Cerebellar cortex (tissue), 1 donor: Measurements from ENCODE around the gene ATMIN.

Source experiments
- DNase-seq: peaks from one replicate; pipeline ENCODE4 v3.0.0-alpha.2; 2015; ENCODE audit warnings: low spot score

Gene ATMIN

GRCh38 chr16:81035398-81035974, at the start of gene ATMIN:
ATMIN (plus strand) TSS chr16:81035842; CDS start chr16:81035871, 29 bp downstream.
- peak; percentile 78 for DNase-seq

- DNase-seq, result no peak
Observed at GRCh38 chr16:80986557-80986956, 49.1 kb upstream of the ATMIN start.

GRCh38 chr16:80988756-80989155, 46.9 kb upstream of the ATMIN start:
- DNase-seq, result no peak

- no peak for DNase-seq
Observed at GRCh38 chr16:80989801-80990200, 45.8 kb upstream of the ATMIN start.

GRCh38 chr16:80990577-80990976, 45.1 kb upstream of the ATMIN start:
- no peak for DNase-seq

GRCh38 chr16:80990978-80991377, 44.7 kb upstream of the ATMIN start:
- DNase-seq, result no peak

- no peak for DNase-seq
Observed at GRCh38 chr16:80991792-80992430, 43.7 kb upstream of the ATMIN start.

- no peak for DNase-seq
Observed at GRCh38 chr16:80992676-80993293, 42.9 kb upstream of the ATMIN start.

GRCh38 chr16:80993307-80993706, 42.3 kb upstream of the ATMIN start:
- DNase-seq, result no peak

GRCh38 chr16:80993834-80994233, 41.8 kb upstream of the ATMIN start:
- no peak for DNase-seq

GRCh38 chr16:80994451-80994850, 41.2 kb upstream of the ATMIN start:
- no peak for DNase-seq

GRCh38 chr16:80996688-80997138, 38.9 kb upstream of the ATMIN start:
- no peak for DNase-seq

- DNase-seq, result no peak
Observed at GRCh38 chr16:80997139-80997798, 38.4 kb upstream of the ATMIN start.

GRCh38 chr16:80997964-80998620, 37.5 kb upstream of the ATMIN start:
- DNase-seq, result no peak

GRCh38 chr16:81000873-81001272, 34.8 kb upstream of the ATMIN start:
- no peak for DNase-seq

GRCh38 chr16:81001330-81001729, 34.3 kb upstream of the ATMIN start:
- no peak for DNase-seq

- no peak for DNase-seq
Observed at GRCh38 chr16:81003064-81003463, 32.6 kb upstream of the ATMIN start.

GRCh38 chr16:81003610-81004460, 31.8 kb upstream of the ATMIN start:
- DNase-seq, result no peak

- DNase-seq, result peak; percentile 82
Observed at GRCh38 chr16:81004646-81005353, 30.8 kb upstream of the ATMIN start.

GRCh38 chr16:81005610-81006161, 30.0 kb upstream of the ATMIN start:
- peak; percentile 25 for DNase-seq
